ENCODE measurements around the gene SCIN. TPM values are rescaled to one million over a fixed set of nuclear protein-coding genes. Genes with fewer than 3 reads are reported as not detected.

The SCIN gene
- polyA plus RNA-seq, 1 donor (not counting 4 experiments of a cell fraction or from before 2014, with no cell fraction given): not detected

DNA sequence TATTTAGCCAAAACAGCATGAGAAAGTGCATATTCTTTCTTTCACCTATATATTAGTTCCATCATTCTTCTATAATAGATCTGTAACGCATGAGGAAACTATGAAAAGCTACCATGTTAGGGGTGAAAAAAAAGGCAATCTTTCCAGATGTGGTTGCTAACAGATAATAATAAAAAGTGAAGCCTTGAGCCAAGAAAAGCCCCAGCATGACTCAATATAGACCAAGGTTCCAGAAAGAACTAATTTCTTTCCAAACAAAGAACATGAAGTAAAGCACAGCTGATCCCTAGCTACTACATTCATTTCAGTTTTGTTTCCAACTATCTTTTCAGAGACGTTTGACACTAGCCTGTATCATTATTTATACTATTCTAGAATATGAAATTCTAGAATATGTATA is 133.4 kb downstream of the SCIN start:
- H3K9me1 ChIP-seq (ENCODE audit: control insufficient read depth, extremely low read depth, insufficient read depth, low read length): no peaks in the 10 kb centered on the region
- dilution Hi-C loops (cut with MboI; ENCODE audit: extremely low pct_ligation_motif_present, low sequenced_read_pairs): no loop called here
- H3K27ac ChIP-seq (ENCODE audit: control insufficient read depth, insufficient read depth, low read length): no peak overlapping the region
- H3K36me3 ChIP-seq (ENCODE audit: control insufficient read depth in 2 of 2, extremely low read depth in 1 of 2, insufficient read depth in 2 of 2, low read length in 2 of 2): no peaks in the 10 kb centered on the region
- TF ChIP-seq CTCF (optimal IDR thresholded peaks at IDR 0.05 in 1 of 3, IDR thresholded peaks at IDR 0.05 in 1 of 3, conservative IDR thresholded peaks at IDR 0.05 in 1 of 3; ENCODE audit: extremely low read depth in 1 of 3, insufficient read depth in 2 of 3, low read length in 3 of 3) (no peak), EZH2 (IDR thresholded peaks at IDR 0.05; ENCODE audit: low read length) (no peak)
- H3K4me2 ChIP-seq (ENCODE audit: control insufficient read depth, extremely low read depth, insufficient read depth, low read depth, low read length): no peak overlapping the region
- H3K27me3 ChIP-seq (ENCODE audit: control insufficient read depth, extremely low read depth, insufficient read depth, low read length): no peaks in the 10 kb centered on the region
- no peak for DNase-seq (ENCODE audit: low read depth, low spot score)
- H4K20me1 ChIP-seq (ENCODE audit: control insufficient read depth, extremely low read depth, insufficient read depth, low read length): no peaks in the 10 kb centered on the region
- H3K79me2 ChIP-seq (ENCODE audit: control insufficient read depth, insufficient read depth, low read length): no peaks in the 10 kb centered on the region
- no peak overlapping the region for H3K9ac ChIP-seq (ENCODE audit: control insufficient read depth, extremely low read depth, insufficient read depth, low read length)
- H3K4me3 ChIP-seq (ENCODE audit: control insufficient read depth in 2 of 3, extremely low read depth in 1 of 3, insufficient read depth in 2 of 3, low read depth in 1 of 3, low read length in 3 of 3): no peak overlapping the region
- peaks cover 19% of the 10 kb centered on the region for H3K4me1 ChIP-seq (ENCODE audit: control insufficient read depth, extremely low read depth, insufficient read depth, low read length)
- H2AFZ ChIP-seq (ENCODE audit: control insufficient read depth, low read length): no peak overlapping the region
- H3K9me3 ChIP-seq (ENCODE audit: control insufficient read depth, low read depth, low read length): no peaks in the 10 kb centered on the region
- no peak for FAIRE-seq

DNA sequence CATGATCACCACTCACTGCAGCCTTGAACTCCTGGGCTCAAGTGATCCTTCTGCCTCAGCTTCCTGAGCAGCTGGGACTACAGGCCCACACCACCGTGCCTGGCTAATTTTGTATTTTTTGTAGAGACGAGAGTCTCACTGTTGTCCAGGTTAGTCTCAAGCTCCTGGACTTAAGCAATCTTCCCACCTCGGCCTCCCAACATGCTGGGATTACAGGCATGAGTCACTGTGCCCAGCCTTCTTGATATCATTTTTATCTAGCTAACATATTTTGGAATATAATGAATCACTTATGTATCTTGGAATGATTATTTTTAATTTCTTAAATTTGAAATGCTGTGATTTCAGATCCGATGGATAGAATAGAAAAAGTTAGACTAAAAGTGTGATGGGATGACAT is 135.4 kb downstream of the SCIN start:
- no peaks in the 10 kb centered on the region for H3K27me3 ChIP-seq (ENCODE audit: control insufficient read depth, extremely low read depth, insufficient read depth, low read length)
- H3K9me1 ChIP-seq (ENCODE audit: control insufficient read depth, extremely low read depth, insufficient read depth, low read length): no peaks in the 10 kb centered on the region
- H3K4me2 ChIP-seq (ENCODE audit: control insufficient read depth, extremely low read depth, insufficient read depth, low read depth, low read length): no peak overlapping the region
- H3K4me3 ChIP-seq (ENCODE audit: control insufficient read depth in 2 of 3, extremely low read depth in 1 of 3, insufficient read depth in 2 of 3, low read depth in 1 of 3, low read length in 3 of 3): no peak overlapping the region
- H3K9me3 ChIP-seq (ENCODE audit: control insufficient read depth, low read depth, low read length): no peaks in the 10 kb centered on the region
- H3K36me3 ChIP-seq (ENCODE audit: control insufficient read depth in 2 of 2, extremely low read depth in 1 of 2, insufficient read depth in 2 of 2, low read length in 2 of 2): no peaks in the 10 kb centered on the region
- dilution Hi-C loops (cut with MboI; ENCODE audit: extremely low pct_ligation_motif_present, low sequenced_read_pairs): no loop called here
- TF ChIP-seq CTCF (optimal IDR thresholded peaks at IDR 0.05 in 1 of 3, IDR thresholded peaks at IDR 0.05 in 1 of 3, conservative IDR thresholded peaks at IDR 0.05 in 1 of 3; ENCODE audit: extremely low read depth in 1 of 3, insufficient read depth in 2 of 3, low read length in 3 of 3) (no peak), EZH2 (IDR thresholded peaks at IDR 0.05; ENCODE audit: low read length) (no peak)
- H3K9ac ChIP-seq (ENCODE audit: control insufficient read depth, extremely low read depth, insufficient read depth, low read length): no peak overlapping the region
- no peaks in the 10 kb centered on the region for H3K79me2 ChIP-seq (ENCODE audit: control insufficient read depth, insufficient read depth, low read length)
- H3K27ac ChIP-seq (ENCODE audit: control insufficient read depth, insufficient read depth, low read length): no peak overlapping the region
- DNase-seq (ENCODE audit: low read depth, low spot score): no peak
- FAIRE-seq: no peak
- H2AFZ ChIP-seq (ENCODE audit: control insufficient read depth, low read length): no peak overlapping the region
- H4K20me1 ChIP-seq (ENCODE audit: control insufficient read depth, extremely low read depth, insufficient read depth, low read length): no peaks in the 10 kb centered on the region
- peaks cover 29% of the 10 kb centered on the region for H3K4me1 ChIP-seq (ENCODE audit: control insufficient read depth, extremely low read depth, insufficient read depth, low read length)
